DND-41 (cell line): ENCODE results near the gene NUP88.

Experiments used
- EZH2 ChIP-seq: IDR thresholded peaks from 3 replicates; pipeline ENCODE4 v1.6.1; 2012; ENCODE audit warnings: borderline replicate concordance, low read depth, mild to moderate bottlenecking, moderate library complexity, low read length, inconsistent platforms; ENCODE audit not compliant: severe bottlenecking
- TF ChIP-seq, protein P1 (sequence below): IDR thresholded peaks from 2 replicates; pipeline ENCODE4 v1.5.1; 2012; ENCODE audit warnings: borderline replicate concordance, low read length, moderate library complexity, mild to moderate bottlenecking; ENCODE audit not compliant: poor library complexity, severe bottlenecking; ENCODE audit errors: extremely low read depth

DNA sequence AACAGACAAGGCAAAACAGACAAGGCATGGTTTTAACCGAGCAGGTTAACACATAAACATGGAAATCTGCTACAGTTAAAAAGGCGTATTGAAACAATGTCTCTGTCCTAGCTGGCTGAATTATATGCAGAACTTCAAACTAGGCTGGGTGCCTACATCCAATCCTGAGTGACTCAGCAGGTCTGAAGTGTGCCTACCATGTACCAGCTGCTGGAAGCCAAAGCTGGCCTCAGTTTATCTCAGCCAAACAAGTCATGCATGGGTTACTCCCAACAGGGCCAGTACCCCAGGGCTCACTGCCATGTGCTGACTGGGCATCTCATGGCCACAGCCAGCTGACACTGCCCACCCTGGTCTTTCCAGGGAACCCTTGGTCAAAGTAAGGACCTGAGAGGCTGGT lies 15.5 kb upstream of the NUP88 start:
- TF ChIP-seq, protein P1, sequence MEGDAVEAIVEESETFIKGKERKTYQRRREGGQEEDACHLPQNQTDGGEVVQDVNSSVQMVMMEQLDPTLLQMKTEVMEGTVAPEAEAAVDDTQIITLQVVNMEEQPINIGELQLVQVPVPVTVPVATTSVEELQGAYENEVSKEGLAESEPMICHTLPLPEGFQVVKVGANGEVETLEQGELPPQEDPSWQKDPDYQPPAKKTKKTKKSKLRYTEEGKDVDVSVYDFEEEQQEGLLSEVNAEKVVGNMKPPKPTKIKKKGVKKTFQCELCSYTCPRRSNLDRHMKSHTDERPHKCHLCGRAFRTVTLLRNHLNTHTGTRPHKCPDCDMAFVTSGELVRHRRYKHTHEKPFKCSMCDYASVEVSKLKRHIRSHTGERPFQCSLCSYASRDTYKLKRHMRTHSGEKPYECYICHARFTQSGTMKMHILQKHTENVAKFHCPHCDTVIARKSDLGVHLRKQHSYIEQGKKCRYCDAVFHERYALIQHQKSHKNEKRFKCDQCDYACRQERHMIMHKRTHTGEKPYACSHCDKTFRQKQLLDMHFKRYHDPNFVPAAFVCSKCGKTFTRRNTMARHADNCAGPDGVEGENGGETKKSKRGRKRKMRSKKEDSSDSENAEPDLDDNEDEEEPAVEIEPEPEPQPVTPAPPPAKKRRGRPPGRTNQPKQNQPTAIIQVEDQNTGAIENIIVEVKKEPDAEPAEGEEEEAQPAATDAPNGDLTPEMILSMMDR, result no peak
- TF ChIP-seq EZH2, result no peak
